ENCODE data around the gene NCLN. TPM values are rescaled to one million over a fixed set of nuclear protein-coding genes. Genes with fewer than 3 reads are reported as not detected.

NCLN gene
- polyA plus RNA-seq, 3 donors: 28.6 to 60.9 (median 34.5) TPM

GRCh38 chr19:3211191-3211590 is 25.5 kb downstream of the NCLN start:
- peaks cover 31 to 32% of the 10 kb centered on the region in 2 donors for H3K36me3 ChIP-seq (replicated peaks in 1 of 2; ENCODE audit: control insufficient read depth in 1 of 2, insufficient read depth in 2 of 2, low read length in 2 of 2)
- no peaks in the 10 kb centered on the region for H3K79me2 ChIP-seq (ENCODE audit: insufficient read depth, low read length)
- no peak for DNase-seq
- 79% methylated on average over 10 of the region's 12 CpGs for WGBS (ENCODE audit: insufficient coverage)
- no peak overlapping the region for H3K4me3 ChIP-seq (replicated peaks in 1 of 3; ENCODE audit: low read depth in 2 of 3, low read length in 3 of 3)
- H3K9me3 ChIP-seq (replicated peaks in 1 of 2; ENCODE audit: control insufficient read depth in 1 of 2, insufficient read depth in 1 of 2, low read length in 2 of 2): no peaks in the 10 kb centered on the region
- no peak for TF ChIP-seq CTCF (IDR thresholded peaks at IDR 0.05)
- H3K27me3 ChIP-seq (ENCODE audit: control insufficient read depth in 2 of 2, insufficient read depth in 2 of 2, low read length in 2 of 2): no peaks in the 10 kb centered on the region
- H3K9ac ChIP-seq (ENCODE audit: insufficient read depth, low read length, poor library complexity, severe bottlenecking): no peak overlapping the region
- peaks cover 0 to 2% (median 2%) of the 10 kb centered on the region in 3 donors for H3K27me3 Mint-ChIP-seq (ENCODE audit: low read depth in 3 of 3)
- no peaks in the 10 kb centered on the region for H3K4me1 ChIP-seq (ENCODE audit: control insufficient read depth in 1 of 2, insufficient read depth in 2 of 2, low read length in 2 of 2)
- H3K27ac Mint-ChIP-seq: no peak overlapping the region
- H3K4me3 Mint-ChIP-seq: no peak overlapping the region
- no peak overlapping the region for H3K4me2 ChIP-seq (replicated peaks; ENCODE audit: extremely low read depth, low read length, poor library complexity, severe bottlenecking)
- no peak overlapping the region for H2AFZ ChIP-seq (ENCODE audit: insufficient read depth, low read depth, low read length, poor library complexity, severe bottlenecking)
- no peaks in the 10 kb centered on the region for H3K4me1 Mint-ChIP-seq
- H4K20me1 ChIP-seq (ENCODE audit: insufficient read depth, low read length): peaks cover 8% of the 10 kb centered on the region
- H3K36me3 Mint-ChIP-seq: peaks cover 13 to 33% of the 10 kb centered on the region in 2 donors
- intact Hi-C loops (cut with micrococcal nuclease): loop anchor here (2.0 to 5.0 kb wide), 3 partner anchors 64 to 244 kb away; no protein-coding TSS in a partner anchor
- H3K9me3 Mint-ChIP-seq: no peaks in the 10 kb centered on the region
- H3K27ac ChIP-seq (ENCODE audit: low read depth in 1 of 2, low read length in 2 of 2): no peak overlapping the region

- no peak overlapping the region for H3K27ac Mint-ChIP-seq
- Histone ChIP-seq H2AFZ (ENCODE audit: insufficient read depth, low read depth, low read length, poor library complexity, severe bottlenecking) (no peak overlapping the region), H3K9me3 (replicated peaks in 1 of 2; ENCODE audit: control insufficient read depth in 1 of 2, insufficient read depth in 1 of 2, low read length in 2 of 2) (no peaks in the 10 kb centered on the region), H3K36me3 (replicated peaks in 1 of 2; ENCODE audit: control insufficient read depth in 1 of 2, insufficient read depth in 2 of 2, low read length in 2 of 2) (peaks cover 12% of the 10 kb centered on the region in 2 donors), H3K27me3 (ENCODE audit: control insufficient read depth in 2 of 2, insufficient read depth in 2 of 2, low read length in 2 of 2) (no peaks in the 10 kb centered on the region), H3K27ac (ENCODE audit: low read depth in 1 of 2, low read length in 2 of 2) (no peak overlapping the region), H3K79me2 (ENCODE audit: insufficient read depth, low read length) (no peaks in the 10 kb centered on the region), H3K9ac (ENCODE audit: insufficient read depth, low read length, poor library complexity, severe bottlenecking) (no peak overlapping the region), H3K4me1 (ENCODE audit: control insufficient read depth in 1 of 2, insufficient read depth in 2 of 2, low read length in 2 of 2) (no peaks in the 10 kb centered on the region), H3K4me2 (replicated peaks; ENCODE audit: extremely low read depth, low read length, poor library complexity, severe bottlenecking) (no peak overlapping the region), H3K4me3 (replicated peaks in 1 of 3; ENCODE audit: low read depth in 2 of 3, low read length in 3 of 3) (no peak overlapping the region), H4K20me1 (ENCODE audit: insufficient read depth, low read length) (peaks cover 8% of the 10 kb centered on the region)
- WGBS (ENCODE audit: insufficient coverage): 84% methylated on average over 7 of the region's 7 CpGs
- peaks cover 0 to 3% (median 1%) of the 10 kb centered on the region in 7 donors for H3K9me3 Mint-ChIP-seq
- H3K4me3 Mint-ChIP-seq: no peak overlapping the region
- intact Hi-C loops (cut with micrococcal nuclease): loop anchor here in 1 of 2 donors (5.0 kb wide), 1 partner anchor 246 kb away; no protein-coding TSS in a partner anchor
- no peak for TF ChIP-seq CTCF (IDR thresholded peaks at IDR 0.05)
- DNase-seq: no peak
- peaks cover 0 to 6% (median 2%) of the 10 kb centered on the region in 3 donors for H3K27me3 Mint-ChIP-seq (ENCODE audit: low read depth in 3 of 3)
- H3K4me1 Mint-ChIP-seq: no peaks in the 10 kb centered on the region
- peaks cover 6 to 15% of the 10 kb centered on the region in 2 donors for H3K36me3 Mint-ChIP-seq
These were observed 27.4 kb downstream of the NCLN start for GRCh38 chr19:3213159-3213558.

Measured in CD14-positive monocyte (primary cell).